GM18502 (cell line): ENCODE results near the gene CMSS1.

Experiments used
- ATAC-seq: cut with Tn5 transposase; IDR thresholded peaks from one replicate; pipeline ENCODE4 v1.9.1; 2021; ENCODE audit warnings: mild to moderate bottlenecking; ENCODE audit not compliant: unreplicated experiment, poor library complexity

Gene CMSS1

DNA sequence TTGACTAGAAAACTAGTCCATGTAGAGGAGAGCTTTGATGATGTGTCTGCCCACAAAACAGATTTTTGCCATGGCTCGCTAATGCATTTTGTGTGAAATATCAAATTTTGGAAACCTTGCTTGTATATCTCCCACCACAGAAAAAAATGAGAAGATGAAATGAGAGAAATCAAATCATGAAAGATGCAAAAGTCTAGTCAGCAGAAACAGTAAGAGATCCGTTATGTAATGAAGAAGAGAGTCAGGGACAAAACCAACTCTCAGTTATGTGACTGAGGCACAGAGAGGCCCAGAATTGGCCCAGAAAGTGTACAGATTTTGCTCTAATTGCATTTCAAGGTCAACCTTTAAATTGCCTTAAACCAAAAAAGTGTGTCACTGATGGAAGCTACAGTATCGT lies 189.7 kb downstream of the CMSS1 start:
- ATAC-seq = no peak

DNA sequence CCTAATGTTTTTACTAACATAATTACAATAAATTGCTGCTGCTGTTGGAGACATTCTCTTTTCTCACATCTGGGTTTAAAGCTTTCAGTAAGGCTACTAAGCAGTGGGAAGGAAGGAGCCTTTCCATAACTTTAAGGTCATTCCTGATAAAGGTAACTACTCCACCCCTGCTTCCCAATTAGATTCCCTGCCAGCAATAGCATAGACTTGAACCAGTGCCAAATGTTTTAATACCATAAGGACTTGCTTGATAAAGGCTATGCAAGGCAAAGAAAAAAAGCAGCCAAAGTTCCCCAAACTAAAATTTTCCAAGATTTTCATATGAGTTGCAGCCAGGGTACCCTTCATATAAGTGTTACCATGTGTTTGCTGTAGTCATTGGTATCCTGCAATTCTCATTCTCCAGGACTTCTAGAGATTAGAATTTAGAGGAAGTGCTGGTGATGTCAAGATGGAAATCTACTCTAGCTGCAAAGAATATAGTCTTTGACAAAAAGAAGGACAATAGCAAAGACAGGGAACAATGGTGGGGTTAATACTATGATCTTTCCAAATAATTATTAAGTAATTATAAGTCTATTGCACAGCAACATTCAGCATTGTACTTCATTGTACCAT lies 190.5 kb downstream of the CMSS1 start:
- no peak for ATAC-seq

DNA sequence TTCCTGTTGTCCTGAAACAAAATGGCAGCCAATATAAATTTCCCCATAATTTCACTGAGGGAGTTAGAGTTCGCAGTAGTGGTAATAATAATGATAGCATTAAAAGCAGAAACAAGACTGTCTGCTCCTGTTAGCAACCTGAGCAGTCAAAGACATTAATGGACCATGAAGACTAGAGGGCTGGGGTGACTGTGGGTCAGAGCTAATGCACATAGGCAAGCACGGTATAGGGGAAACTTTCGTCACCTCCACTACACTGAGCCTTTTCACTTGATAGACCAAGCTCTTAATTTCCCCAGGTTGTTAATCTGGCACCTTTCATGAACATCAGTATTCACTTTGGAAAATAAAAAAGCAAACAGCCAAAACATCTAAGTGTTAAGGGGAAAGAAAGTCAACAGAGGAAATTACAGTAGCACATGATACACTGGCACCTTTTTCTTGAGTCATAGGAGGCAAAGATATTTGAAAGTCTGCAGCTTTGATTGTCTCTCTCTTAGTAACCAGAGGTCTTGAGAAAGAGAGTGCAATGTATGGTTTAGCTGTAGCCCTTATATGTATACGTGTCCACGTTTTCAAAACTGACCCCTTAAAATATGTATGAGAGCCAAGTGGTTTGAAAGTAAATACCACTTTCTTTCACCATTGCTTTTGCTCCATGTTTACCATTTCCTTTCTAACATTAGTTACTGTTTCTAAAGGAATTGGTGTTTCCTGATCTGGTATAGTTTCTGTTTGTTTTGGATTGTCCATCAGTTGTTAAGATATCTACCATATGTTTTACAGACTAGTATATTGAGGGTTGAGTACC lies 191.8 kb downstream of the CMSS1 start:
- ATAC-seq = no peak

DNA sequence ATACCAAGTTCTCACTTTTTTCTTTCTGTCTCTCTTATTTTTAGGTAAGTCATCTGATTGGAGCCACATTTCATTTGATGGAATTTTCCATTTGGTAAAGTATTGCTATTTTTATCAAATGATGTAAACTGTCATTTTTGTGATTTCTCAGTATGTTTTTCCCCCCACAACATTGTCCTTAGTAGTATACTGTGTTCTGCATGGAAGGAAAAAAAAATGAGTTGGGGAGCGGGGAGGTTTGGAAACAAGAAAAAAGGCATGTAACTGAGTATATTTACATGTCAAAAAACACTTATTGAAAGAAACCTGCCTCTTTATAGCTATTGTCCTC lies 192.4 kb downstream of the CMSS1 start:
- no peak for ATAC-seq

DNA sequence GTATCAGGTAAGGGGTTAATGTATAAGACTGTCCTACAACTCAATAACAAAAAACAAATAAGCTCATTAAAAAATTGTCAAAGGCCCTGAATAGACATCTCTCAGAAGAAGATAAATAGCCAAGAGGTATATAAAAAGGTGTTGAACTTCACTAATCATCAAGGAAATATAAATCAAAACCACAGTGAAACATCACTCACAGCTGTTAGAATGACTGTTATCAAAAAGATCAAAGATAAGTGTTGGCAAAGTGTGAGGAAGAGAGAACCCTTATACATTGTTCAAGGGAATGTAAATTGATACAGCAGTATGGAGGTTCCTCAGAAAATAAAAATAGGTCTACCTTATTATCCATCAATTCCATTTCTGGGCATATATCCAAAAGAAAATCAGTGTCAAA lies 201.1 kb downstream of the CMSS1 start:
- no peak for ATAC-seq

DNA sequence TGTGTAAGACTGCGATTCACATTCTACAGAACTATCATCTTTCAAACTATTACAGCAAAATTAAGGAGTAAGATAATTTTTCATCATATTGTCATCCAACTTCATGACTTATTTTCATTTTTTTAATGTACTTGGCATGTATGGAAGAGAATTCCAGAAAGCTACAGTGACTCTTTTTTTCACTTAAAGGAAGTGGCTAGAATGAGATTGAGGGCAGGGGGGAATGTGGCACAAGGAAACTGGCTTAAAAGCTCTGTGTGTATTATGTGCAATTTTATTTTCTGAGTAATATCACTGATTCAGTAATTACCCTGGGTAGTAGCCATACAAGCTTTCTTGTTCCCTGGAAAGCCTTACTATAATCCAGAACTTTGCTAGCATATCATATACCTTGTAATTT lies 202.1 kb downstream of the CMSS1 start:
- ATAC-seq = no peak

DNA sequence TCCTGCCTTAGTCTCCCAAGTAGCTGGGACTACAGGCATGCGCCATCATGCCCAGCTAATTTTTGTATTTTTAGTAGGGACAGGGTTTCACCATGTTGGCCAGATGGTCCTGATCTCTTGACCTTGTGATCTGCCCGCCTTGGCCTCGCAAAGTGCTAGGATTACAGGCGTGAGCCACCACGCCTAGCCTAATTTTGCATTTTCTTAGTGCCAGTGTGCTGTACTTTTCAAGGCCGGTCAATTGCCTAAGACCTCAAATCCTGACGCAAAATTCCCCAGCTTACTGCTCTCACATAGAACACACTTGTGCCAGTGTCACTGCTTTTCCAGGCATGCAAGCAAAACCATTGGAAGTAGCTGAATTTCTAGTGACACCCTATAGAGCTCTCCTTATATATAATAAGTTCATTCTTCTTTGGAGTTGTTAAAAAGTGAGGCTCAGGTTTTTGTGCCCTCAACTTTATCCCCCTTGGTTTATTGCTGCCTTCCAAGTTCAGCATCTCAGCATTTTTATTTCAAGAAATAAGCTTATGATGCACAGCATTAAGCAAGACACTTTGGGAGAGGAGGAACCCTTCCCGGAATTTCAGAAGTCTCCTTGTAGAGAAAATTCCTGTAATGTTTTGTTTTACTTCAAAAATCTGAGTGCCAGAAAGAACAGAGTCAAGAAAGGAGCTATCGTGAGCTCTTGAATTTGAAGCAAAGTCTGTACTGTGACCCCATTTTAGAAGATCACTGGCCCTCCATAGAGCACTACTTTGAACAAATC lies 203.4 kb downstream of the CMSS1 start:
- no peak for ATAC-seq

DNA sequence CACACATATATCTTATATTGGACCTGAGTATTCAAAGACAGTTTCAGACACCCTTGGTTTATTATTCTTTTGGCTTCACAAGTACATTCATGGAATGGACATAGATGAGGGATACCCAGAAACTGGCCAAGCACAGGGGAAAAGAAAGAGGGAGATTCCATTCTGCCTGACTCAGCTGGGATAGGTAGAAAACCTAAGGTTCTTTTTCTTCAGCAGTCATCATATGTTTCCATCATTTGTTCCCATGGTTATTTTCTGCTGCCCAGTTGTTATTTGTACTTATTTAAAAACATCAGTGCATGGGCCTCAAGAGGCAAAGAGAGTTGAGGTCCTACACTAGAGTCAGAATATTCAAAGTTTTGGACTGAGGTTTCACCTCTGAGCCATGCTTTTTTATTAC lies 204.8 kb downstream of the CMSS1 start:
- no peak for ATAC-seq

DNA sequence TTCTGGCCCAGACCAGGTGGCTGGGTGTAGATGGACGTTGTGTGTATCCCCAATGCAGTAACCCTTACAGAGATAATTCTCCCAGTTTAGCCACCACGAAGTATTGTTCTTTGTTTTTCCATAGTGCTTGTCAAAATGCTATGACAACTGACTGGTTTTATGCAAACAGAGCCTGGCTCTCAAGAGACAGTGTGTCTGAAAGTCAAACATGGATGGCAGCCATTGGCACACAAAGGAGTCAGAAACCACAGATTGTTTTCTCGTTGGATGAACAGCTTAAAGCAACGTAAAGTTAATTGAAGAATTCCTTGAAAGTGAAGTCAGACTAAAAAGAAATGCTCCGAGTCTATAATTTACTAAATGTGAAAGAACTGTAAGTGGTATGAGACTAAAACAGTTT lies 205.5 kb downstream of the CMSS1 start:
- no peak for ATAC-seq

DNA sequence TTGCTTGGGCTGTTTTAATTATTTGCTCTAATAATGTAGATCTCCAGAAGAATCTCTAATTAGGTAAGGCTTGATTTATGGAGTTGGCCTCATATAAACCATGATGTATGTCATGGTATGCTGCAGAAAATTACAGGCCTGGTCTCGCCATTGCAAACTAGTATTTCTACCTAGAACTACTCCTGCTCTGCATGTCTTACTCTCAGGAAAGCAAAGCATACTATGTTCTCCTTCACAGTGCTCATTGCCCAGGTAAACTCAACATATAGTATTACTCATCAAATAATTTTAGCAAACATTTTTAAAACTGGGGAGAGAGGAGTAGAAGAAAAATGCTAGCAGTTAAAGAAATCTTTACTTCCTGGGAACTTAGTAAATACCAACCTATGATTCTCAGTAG lies 205.9 kb downstream of the CMSS1 start:
- no peak for ATAC-seq

DNA sequence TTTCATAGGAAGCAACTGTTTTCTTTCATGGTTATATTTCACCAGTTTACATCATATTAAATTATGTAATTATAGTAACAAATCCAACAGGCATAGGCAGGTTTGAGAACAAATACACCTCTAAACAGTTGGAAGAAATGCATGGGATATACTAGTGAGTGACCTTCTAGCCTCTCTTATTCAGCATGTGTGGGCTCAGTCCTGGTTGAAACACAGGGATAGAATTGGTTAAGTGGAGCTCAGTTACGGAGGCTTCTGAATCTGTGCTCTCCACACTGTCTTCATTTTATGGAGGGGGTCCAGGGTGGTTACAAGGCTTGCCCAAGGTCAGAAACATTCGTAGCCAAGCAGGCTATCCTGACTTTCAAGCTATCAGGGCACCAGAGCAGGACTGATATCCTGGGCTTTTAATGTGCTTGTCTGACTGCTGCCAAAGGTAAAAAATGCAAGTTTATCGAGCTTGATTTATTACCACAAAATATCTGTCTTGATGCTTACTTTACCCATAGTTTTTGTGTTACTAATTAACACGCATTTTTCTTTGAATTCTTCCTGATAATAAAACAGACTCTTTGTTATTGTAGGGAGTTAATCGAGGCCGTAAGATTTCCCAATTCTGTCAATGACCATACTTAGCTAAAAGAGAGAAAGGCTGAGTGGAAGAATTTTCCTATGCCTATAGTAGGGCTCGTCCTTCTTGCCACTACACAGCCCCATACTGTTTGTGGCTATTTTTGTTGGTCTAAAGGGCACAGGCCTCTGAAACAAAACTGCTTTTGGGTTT lies 207.1 kb downstream of the CMSS1 start:
- ATAC-seq = no peak

DNA sequence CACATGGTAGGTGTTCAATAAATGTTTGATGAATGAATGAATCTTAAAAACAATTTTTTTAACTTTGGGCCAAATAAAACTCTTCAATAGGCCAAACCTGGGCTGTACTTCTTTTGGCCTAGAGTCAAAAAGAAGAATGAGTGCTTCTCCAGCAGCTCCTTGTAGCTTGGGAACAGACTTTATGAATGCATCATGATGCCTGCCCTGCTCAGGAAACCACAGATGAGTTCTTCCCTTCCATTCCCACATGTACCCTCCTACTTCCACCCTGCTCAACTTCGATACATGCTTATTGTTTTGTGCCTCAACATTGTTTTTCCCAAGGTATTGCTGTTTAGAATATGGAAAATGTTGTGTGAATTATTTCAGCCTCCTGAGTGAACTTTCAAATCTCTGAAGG lies 209.7 kb downstream of the CMSS1 start:
- ATAC-seq = no peak

DNA sequence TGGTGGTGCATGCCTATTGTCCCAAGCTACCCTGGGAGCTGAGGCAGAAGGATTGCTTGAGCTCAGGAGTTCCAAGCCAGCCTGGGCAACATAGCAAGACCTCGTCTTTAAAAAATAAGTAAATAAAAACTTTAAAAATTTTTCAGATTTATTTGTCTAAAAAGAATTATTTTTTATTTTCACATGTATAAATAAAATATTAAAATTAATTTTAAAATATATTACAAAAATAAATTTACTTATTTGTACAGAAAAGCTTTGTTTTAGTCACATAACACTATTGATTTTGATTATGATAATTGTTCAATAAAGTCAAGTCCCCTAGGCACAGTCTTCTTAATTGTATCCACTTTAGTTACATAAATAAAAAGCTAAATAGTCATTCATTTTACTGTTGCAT lies 211.4 kb downstream of the CMSS1 start:
- ATAC-seq = no peak

DNA sequence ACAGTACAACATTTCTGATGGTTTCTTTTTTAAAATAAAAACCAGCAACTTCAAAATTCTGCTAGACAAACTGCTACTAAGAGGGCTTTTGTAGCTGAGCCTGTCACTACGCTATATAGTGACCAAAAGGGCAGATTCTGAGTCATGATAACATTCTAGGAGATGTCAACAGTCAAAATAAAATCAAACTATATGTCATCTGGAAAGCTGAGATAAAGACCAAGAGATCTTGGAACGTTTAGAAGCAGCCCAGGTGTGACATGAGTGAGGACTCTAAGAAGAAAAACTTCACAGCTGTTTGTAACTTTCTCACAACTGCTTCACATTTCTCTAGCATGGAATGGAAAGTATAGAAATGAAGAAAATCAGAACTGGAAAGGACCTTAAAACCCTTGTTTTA lies 212.0 kb downstream of the CMSS1 start:
- ATAC-seq = peak; percentile 68

DNA sequence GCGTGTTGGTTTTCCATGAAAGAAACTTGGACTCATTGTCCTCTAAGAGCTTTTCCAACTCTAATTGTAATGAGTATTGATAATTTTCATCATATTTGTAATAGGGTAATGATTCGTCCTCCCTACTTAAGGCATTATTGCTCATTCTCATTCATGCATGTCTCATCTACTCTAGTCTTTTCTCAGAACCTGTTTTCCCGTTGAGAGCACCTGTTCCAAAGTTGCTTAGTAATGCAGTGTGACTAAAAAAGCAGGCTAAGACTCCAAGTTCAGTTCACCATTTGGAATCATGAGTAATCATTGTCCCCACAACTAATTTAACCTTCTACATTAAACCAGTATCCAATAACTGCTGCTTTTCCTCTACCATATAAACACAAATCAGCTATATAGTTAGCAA lies 212.7 kb downstream of the CMSS1 start:
- peak; percentile 48 for ATAC-seq

DNA sequence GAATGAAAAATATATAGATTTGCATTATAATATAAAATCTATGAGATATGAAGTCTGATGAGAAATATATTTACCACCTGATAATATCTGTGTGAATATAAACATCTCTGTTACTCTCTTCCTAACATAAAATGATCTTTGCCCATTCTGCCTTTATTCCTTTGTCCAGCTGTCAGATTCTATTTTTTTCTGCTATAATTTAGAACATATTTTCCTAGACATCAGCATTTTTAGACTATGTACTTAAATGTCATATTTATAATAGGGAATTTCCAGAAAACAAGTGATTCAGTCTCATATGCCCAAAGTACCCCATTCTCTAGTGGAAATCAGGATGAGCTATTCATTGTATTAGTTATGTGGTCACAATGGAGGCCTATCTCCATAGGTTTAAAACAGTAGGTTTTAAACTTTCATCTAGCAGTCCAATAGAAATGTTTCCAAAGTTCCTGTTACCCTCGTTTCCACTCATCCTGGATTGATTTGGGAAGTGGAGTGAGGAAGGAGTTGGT lies 213.3 kb downstream of the CMSS1 start:
- ATAC-seq = no peak

DNA sequence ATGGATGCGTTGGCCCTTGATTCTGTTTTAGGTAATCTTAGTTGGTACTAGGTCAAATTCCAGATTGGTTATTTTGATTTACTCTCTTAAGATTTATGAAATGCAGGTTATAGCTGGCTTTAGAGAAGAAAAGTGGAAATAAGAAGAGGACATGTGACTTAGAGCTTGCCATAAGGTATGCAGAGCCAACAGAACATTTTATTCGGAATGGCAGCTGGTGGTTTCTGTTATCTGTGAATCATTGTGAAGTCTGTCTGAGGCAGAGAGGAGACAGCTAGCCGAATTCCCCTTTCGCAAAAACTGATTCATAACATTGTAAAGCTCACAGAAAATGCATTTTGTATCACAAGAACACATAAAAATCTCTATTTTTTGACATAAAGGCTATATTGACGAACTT lies 214.6 kb downstream of the CMSS1 start:
- no peak for ATAC-seq

DNA sequence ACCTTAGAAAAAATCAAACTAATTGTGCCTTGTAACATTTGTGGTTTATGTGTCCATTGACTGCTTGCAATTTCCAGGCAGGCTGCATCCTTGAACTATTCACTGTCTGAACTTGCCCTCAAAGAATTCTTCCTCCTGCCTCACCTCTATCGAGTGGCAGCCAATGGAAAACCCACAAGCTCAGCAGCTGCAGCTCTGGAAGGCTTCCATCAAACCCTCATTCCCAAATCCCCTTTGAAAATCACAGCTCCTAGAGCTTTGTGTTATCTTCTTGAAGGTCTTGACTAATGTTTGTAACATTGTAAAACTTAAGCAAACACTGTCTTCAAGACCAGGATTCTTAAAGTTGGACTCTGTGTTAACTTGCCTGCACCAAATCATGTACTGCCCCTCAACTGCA lies 215.5 kb downstream of the CMSS1 start:
- no peak for ATAC-seq

DNA sequence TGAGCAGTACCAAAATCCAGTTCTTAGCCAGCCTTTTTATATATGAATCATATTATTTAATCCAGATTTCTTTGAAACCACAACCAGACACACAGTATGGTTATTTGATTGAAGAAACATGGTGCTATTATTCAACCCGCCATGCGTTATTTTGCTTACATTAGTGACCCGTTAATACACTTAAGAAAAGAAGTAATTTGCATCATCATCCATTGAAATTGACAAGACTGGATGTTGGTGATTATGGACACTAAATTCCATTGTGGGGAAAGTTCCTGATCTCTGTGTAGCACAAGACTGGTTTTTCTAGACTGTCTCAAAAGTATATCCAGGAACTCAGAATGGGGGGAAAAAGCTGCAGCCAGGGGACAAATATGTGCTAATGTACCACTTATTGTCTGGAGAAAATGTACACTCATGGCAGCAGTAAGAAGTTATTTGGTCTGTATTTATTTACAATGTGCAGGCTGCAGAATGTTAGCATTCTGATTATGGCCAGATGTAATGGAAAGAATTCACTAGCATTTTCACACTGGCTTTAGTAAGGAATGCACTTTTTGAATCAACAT lies 216.3 kb downstream of the CMSS1 start:
- ATAC-seq = no peak

DNA sequence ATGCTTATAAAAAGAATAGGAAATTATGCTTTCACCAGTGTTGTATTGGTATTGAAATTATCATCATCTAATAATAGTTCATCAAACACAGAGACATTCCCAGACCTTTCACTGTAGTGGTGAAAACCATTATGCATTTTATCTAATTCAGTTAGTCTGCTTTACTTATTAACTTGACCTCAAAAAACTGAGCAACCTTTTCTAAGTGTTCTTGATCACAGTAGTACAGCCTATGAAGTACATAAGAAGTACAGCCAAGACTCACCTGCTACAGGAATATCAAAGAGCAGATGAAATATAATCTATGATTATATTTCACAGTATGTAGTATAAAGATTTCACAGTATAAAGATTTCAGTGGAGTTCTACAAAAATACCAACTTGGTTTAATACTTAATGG lies 221.4 kb downstream of the CMSS1 start:
- ATAC-seq = no peak
